ENCODE data around the gene TMCC3.

The TMCC3 gene

GRCh38 chr12:94588346-94588745 lies 62.0 kb downstream of the TMCC3 start:
- no peak for DNase-seq
- H4K20me1 ChIP-seq (ENCODE audit: insufficient read depth, low read length): no peaks in the 10 kb centered on the region
- H3K9me3 ChIP-seq (replicated peaks; ENCODE audit: insufficient read depth, low read length): no peaks in the 10 kb centered on the region
- no peak overlapping the region for H2AFZ ChIP-seq (ENCODE audit: low read length)
- H3F3A ChIP-seq (ENCODE audit: insufficient read depth, low read length): no peaks in the 10 kb centered on the region
- no peaks in the 10 kb centered on the region for H3K9me2 ChIP-seq (replicated peaks; ENCODE audit: insufficient read depth, low read length)
- H3K27ac ChIP-seq (ENCODE audit: low read length): no peak overlapping the region
- no peaks in the 10 kb centered on the region for H3K4me1 ChIP-seq (ENCODE audit: low read length)
- no peak for TF ChIP-seq EZH2phosphoT487 (IDR thresholded peaks at IDR 0.05; ENCODE audit: low read length)
- no peak for TF ChIP-seq EZH2 (optimal IDR thresholded peaks at IDR 0.05; ENCODE audit: low read depth, low read length)
- TF ChIP-seq CTCF (IDR thresholded peaks at IDR 0.05; ENCODE audit: low read length): no peak
- no peak overlapping the region for H3K4me3 ChIP-seq (ENCODE audit: low read length)
- H3K4me2 ChIP-seq (ENCODE audit: low read depth, low read length): no peak overlapping the region
- no peak overlapping the region for H3K9ac ChIP-seq (ENCODE audit: low read length)
- no peaks in the 10 kb centered on the region for H3K36me3 ChIP-seq (replicated peaks; ENCODE audit: insufficient read depth, low read length)
- H3K27me3 ChIP-seq (replicated peaks; ENCODE audit: insufficient read depth, low read length): no peaks in the 10 kb centered on the region
- H3K79me2 ChIP-seq (ENCODE audit: low read length): 0 out of 2 replicates have a peak, but pooled peaks cover 4% of the 10 kb centered on the region

- TF ChIP-seq EZH2 (optimal IDR thresholded peaks at IDR 0.05; ENCODE audit: low read depth, low read length) (no peak), EZH2phosphoT487 (IDR thresholded peaks at IDR 0.05; ENCODE audit: low read length) (no peak), CTCF (IDR thresholded peaks at IDR 0.05; ENCODE audit: low read length) (no peak)
- Histone ChIP-seq H3K79me2 (ENCODE audit: low read length) (0 out of 2 replicates have a peak, but pooled peaks cover 4% of the 10 kb centered on the region), H3K27ac (ENCODE audit: low read length) (no peak overlapping the region), H3K27me3 (replicated peaks; ENCODE audit: insufficient read depth, low read length) (no peaks in the 10 kb centered on the region), H3K4me1 (ENCODE audit: low read length) (no peaks in the 10 kb centered on the region), H3K4me3 (ENCODE audit: low read length) (no peak overlapping the region), H3K9ac (ENCODE audit: low read length) (no peak overlapping the region), H4K20me1 (ENCODE audit: insufficient read depth, low read length) (no peaks in the 10 kb centered on the region), H3K36me3 (replicated peaks; ENCODE audit: insufficient read depth, low read length) (no peaks in the 10 kb centered on the region), H3K4me2 (ENCODE audit: low read depth, low read length) (no peak overlapping the region), H3K9me3 (replicated peaks; ENCODE audit: insufficient read depth, low read length) (no peaks in the 10 kb centered on the region), H2AFZ (ENCODE audit: low read length) (no peak overlapping the region), H3F3A (ENCODE audit: insufficient read depth, low read length) (no peaks in the 10 kb centered on the region), H3K9me2 (replicated peaks; ENCODE audit: insufficient read depth, low read length) (no peaks in the 10 kb centered on the region)
- no peak for DNase-seq
Measured at GRCh38 chr12:94587266-94588241, 62.8 kb downstream of the TMCC3 start.

GRCh38 chr12:94586589-94587259 lies 63.6 kb downstream of the TMCC3 start:
- H2AFZ ChIP-seq (ENCODE audit: low read length): no peak overlapping the region
- no peak for TF ChIP-seq EZH2 (optimal IDR thresholded peaks at IDR 0.05; ENCODE audit: low read depth, low read length)
- TF ChIP-seq EZH2phosphoT487 (IDR thresholded peaks at IDR 0.05; ENCODE audit: low read length): no peak
- TF ChIP-seq CTCF (IDR thresholded peaks at IDR 0.05; ENCODE audit: low read length): no peak
- no peaks in the 10 kb centered on the region for H3K27me3 ChIP-seq (replicated peaks; ENCODE audit: insufficient read depth, low read length)
- H3F3A ChIP-seq (ENCODE audit: insufficient read depth, low read length): no peaks in the 10 kb centered on the region
- H3K4me3 ChIP-seq (ENCODE audit: low read length): no peak overlapping the region
- H3K4me1 ChIP-seq (ENCODE audit: low read length): no peaks in the 10 kb centered on the region
- no peaks in the 10 kb centered on the region for H4K20me1 ChIP-seq (ENCODE audit: insufficient read depth, low read length)
- H3K9ac ChIP-seq (ENCODE audit: low read length): no peak overlapping the region
- no peaks in the 10 kb centered on the region for H3K9me3 ChIP-seq (replicated peaks; ENCODE audit: insufficient read depth, low read length)
- H3K36me3 ChIP-seq (replicated peaks; ENCODE audit: insufficient read depth, low read length): no peaks in the 10 kb centered on the region
- no peak overlapping the region for H3K4me2 ChIP-seq (ENCODE audit: low read depth, low read length)
- DNase-seq: no peak
- no peaks in the 10 kb centered on the region for H3K9me2 ChIP-seq (replicated peaks; ENCODE audit: insufficient read depth, low read length)
- no peak overlapping the region for H3K27ac ChIP-seq (ENCODE audit: low read length)
- H3K79me2 ChIP-seq (ENCODE audit: low read length): 0 out of 2 replicates have a peak, but pooled peaks cover 4% of the 10 kb centered on the region

Data from MM.1S (cell line).